Keratinocyte (primary cell): Measurements from ENCODE around the gene RIC1. TPM values are rescaled to one million over a fixed set of nuclear protein-coding genes. Genes with fewer than 3 reads are reported as not detected.

Source experiments
- DNase-seq: peaks from one replicate; pipeline ENCODE4 v3.0.0-alpha.2; 2011; ENCODE audit warnings: low read depth, missing footprints, low spot score
- FAIRE-seq: peaks from 2 replicates; lab custom pipeline; 2011; peaks lifted over from hg19 to GRCh38; lab: Jason Lieb, UNC
- H2AFZ ChIP-seq: 2 replicates; pipeline ENCODE4 v1.6.0; 2012; ENCODE audit warnings: low read length, control low read depth, inconsistent platforms; ENCODE audit not compliant: control insufficient read depth
- H3K27ac ChIP-seq: 2 replicates; pipeline ENCODE4 v1.5.1; 2011; ENCODE audit warnings: low read length; ENCODE audit not compliant: control insufficient read depth, insufficient read depth
- H3K27me3 ChIP-seq: 3 replicates; pipeline ENCODE4 v1.6.0; 2011; ENCODE audit warnings: low read length; ENCODE audit not compliant: control insufficient read depth, insufficient read depth; ENCODE audit errors: extremely low read depth
- H3K36me3 ChIP-seq, 2 experiments: 2 replicates in 1 of 2; 3 replicates in 1 of 2; pipeline ENCODE4 v1.5.1; 2011; ENCODE audit warnings: low read length in 2 of 2, mild to moderate bottlenecking in 1 of 2; ENCODE audit not compliant: control insufficient read depth in 2 of 2, insufficient read depth in 2 of 2; ENCODE audit errors: extremely low read depth in 1 of 2
- H3K4me1 ChIP-seq: 3 replicates; pipeline ENCODE4 v1.5.1; 2011; ENCODE audit warnings: low read length; ENCODE audit not compliant: control insufficient read depth, insufficient read depth; ENCODE audit errors: extremely low read depth
- H3K4me2 ChIP-seq: 3 replicates; pipeline ENCODE4 v1.6.0; 2011; ENCODE audit warnings: low read depth, low read length; ENCODE audit not compliant: control insufficient read depth, insufficient read depth; ENCODE audit errors: extremely low read depth
- H3K4me3 ChIP-seq, 3 experiments: fragments of 200-600 bp in 1 of 3; sonication (generic) in 1 of 3; 2 replicates in 2 of 3; 3 replicates in 1 of 3; pipeline ENCODE4 v1.5.1; 2011 to 2016; ENCODE audit warnings: low read length in 3 of 3, mild to moderate bottlenecking in 3 of 3, control low read depth in 2 of 3, inconsistent platforms in 1 of 3, low read depth in 1 of 3, mixed read lengths in 1 of 3, mixed run types in 1 of 3, moderate library complexity in 1 of 3; ENCODE audit not compliant: control insufficient read depth in 2 of 3, insufficient read depth in 2 of 3; ENCODE audit errors: extremely low read depth in 1 of 3
- H3K79me2 ChIP-seq: 2 replicates; pipeline ENCODE4 v1.6.0; 2012; ENCODE audit warnings: low read length; ENCODE audit not compliant: control insufficient read depth, insufficient read depth
- H3K9ac ChIP-seq: 3 replicates; pipeline ENCODE4 v1.6.0; 2011; ENCODE audit warnings: low read length; ENCODE audit not compliant: control insufficient read depth, insufficient read depth; ENCODE audit errors: extremely low read depth
- H3K9me1 ChIP-seq: 3 replicates; pipeline ENCODE4 v1.6.0; 2011; ENCODE audit warnings: low read length; ENCODE audit not compliant: control insufficient read depth, insufficient read depth; ENCODE audit errors: extremely low read depth
- H3K9me3 ChIP-seq: 2 replicates; pipeline ENCODE4 v1.5.1; 2012; ENCODE audit warnings: low read depth, low read length; ENCODE audit not compliant: control insufficient read depth
- H4K20me1 ChIP-seq: 3 replicates; pipeline ENCODE4 v1.6.0; 2011; ENCODE audit warnings: low read length; ENCODE audit not compliant: control insufficient read depth, insufficient read depth; ENCODE audit errors: extremely low read depth
- CTCF ChIP-seq, 3 experiments: IDR thresholded peaks in 1 of 3; conservative IDR thresholded peaks in 1 of 3; optimal IDR thresholded peaks in 1 of 3; 2 replicates in 2 of 3; 3 replicates in 1 of 3; pipeline versions ENCODE3 to v1.5.1; 2011; ENCODE audit warnings: low read length in 3 of 3, mild to moderate bottlenecking in 3 of 3, moderate library complexity in 2 of 3, control low read depth in 1 of 3, inconsistent platforms in 1 of 3; ENCODE audit not compliant: insufficient read depth in 2 of 3; ENCODE audit errors: extremely low read depth in 1 of 3
- EZH2 ChIP-seq: IDR thresholded peaks from one replicate; pipeline ENCODE4 v1.6.1; 2012; ENCODE audit warnings: inconsistent platforms, mild to moderate bottlenecking, low read length, moderate library complexity
- dilution Hi-C: fragments of 300-500 bp; cut with MboI; formaldehyde crosslinking; loops from one replicate; pipeline ENCODE4 v1.7.0; 2020; ENCODE audit warnings: low sequenced_read_pairs; ENCODE audit not compliant: extremely low pct_ligation_motif_present
- polyA plus RNA-seq, 5 experiments: library from polyadenylated mRNA; depleted of rRNA in 3 of 5; stranded (reverse) in 3 of 5; stranded (forward) in 1 of 5; unstranded in 1 of 5; fragments of >200 nt; gene quantifications; 1 replicate in 1 of 5; 2 replicates in 3 of 5; 3 replicates in 1 of 5; pipeline versions ENCODE4 v1.2.1 to v1.2.3, GENCODE V29; 2011 to 2012; ENCODE audit warnings: missing spikeins in 2 of 5, low read depth in 1 of 5, low replicate concordance in 1 of 5

The RIC1 gene
- polyA plus RNA-seq, 1 donor (not counting 4 experiments of a cell fraction or from before 2014, with no cell fraction given): 20.5 TPM

DNA sequence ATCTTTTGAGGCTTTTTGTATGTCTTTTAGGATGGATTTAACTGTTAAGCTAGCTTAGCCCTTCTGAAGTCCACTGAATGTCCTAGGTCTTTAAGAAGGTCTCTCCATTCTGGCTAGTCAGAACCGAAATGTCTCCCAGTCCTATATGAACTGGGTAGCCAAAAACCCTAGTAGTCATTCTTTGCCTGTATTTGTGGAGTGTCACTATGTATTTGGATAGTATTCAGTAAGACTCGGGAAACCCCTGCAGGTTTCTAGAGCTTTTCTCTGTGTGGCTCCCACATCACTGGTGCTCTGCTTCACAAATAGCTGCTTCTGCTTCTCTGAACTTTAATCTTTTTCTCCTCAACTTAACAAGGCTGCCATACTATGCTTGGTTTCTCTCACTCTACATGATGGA is 68.0 kb downstream of the RIC1 start:
- H3K27ac ChIP-seq: no peak overlapping the region

GRCh38 chr9:5698004-5698403 is 69.1 kb downstream of the RIC1 start:
- TF ChIP-seq CTCF (optimal IDR thresholded peaks at IDR 0.05 in 1 of 3, IDR thresholded peaks at IDR 0.05 in 1 of 3, conservative IDR thresholded peaks at IDR 0.05 in 1 of 3; ENCODE audit: extremely low read depth in 1 of 3, insufficient read depth in 2 of 3, low read length in 3 of 3) (no peak), EZH2 (no peak)
- Histone ChIP-seq H3K4me3 (no peak overlapping the region), H3K4me1 (peaks cover 3% of the 10 kb centered on the region), H3K4me2 (no peak overlapping the region), H3K9me3 (no peaks in the 10 kb centered on the region), H3K9me1 (no peaks in the 10 kb centered on the region), H3K79me2 (peaks cover 20% of the 10 kb centered on the region), H4K20me1 (no peaks in the 10 kb centered on the region), H2AFZ (no peak overlapping the region), H3K27me3 (no peaks in the 10 kb centered on the region), H3K36me3 (no peaks in the 10 kb centered on the region), H3K27ac (no peak overlapping the region), H3K9ac (no peak overlapping the region)
- DNase-seq (no peak), FAIRE-seq (no peak)
- dilution Hi-C loops: no loop called here

More for the DNA sequence above, 68.0 kb downstream of the RIC1 start:
- H4K20me1 ChIP-seq: no peaks in the 10 kb centered on the region
- no peak overlapping the region for H3K9ac ChIP-seq
- TF ChIP-seq CTCF (optimal IDR thresholded peaks at IDR 0.05 in 1 of 3, IDR thresholded peaks at IDR 0.05 in 1 of 3, conservative IDR thresholded peaks at IDR 0.05 in 1 of 3; ENCODE audit: extremely low read depth in 1 of 3, insufficient read depth in 2 of 3, low read length in 3 of 3): no peak
- TF ChIP-seq EZH2: no peak
- H3K4me1 ChIP-seq: peaks cover 3% of the 10 kb centered on the region
- no peak overlapping the region for H3K4me2 ChIP-seq
- no peak for FAIRE-seq
- H3K9me3 ChIP-seq: no peaks in the 10 kb centered on the region
- dilution Hi-C loops: no loop called here
- H2AFZ ChIP-seq: no peak overlapping the region
- DNase-seq: no peak
- no peak overlapping the region for H3K4me3 ChIP-seq
- no peaks in the 10 kb centered on the region for H3K27me3 ChIP-seq
- no peaks in the 10 kb centered on the region for H3K36me3 ChIP-seq
- H3K79me2 ChIP-seq: peaks cover 16% of the 10 kb centered on the region
- no peaks in the 10 kb centered on the region for H3K9me1 ChIP-seq
